SJSA1 (cell line): Measurements from ENCODE around the gene VGF. TPM values are rescaled to one million over a fixed set of nuclear protein-coding genes. Genes with fewer than 3 reads are reported as not detected.
"Not testable (repeated sequence)": the region's sequence is repeated elsewhere in the genome, so short reads cannot be mapped to it uniquely, and the experiment has no call there.

Experiments used
- DNase-seq, 2 experiments: peaks; one replicate each; pipeline ENCODE4 v3.0.0-alpha.2; 2015 to 2020; ENCODE audit warnings: low spot score in 2 of 2, low read depth in 1 of 2
- H3K27ac ChIP-seq: fragments of 250-450 bp; sonication (Bioruptor Pico); 2 replicates; pipeline ENCODE4 v1.5.1; 2020; ENCODE audit warnings: mild to moderate bottlenecking, moderate library complexity
- H3K27me3 ChIP-seq: fragments of 250-450 bp; sonication (Bioruptor Pico); replicated peaks from 2 replicates; pipeline ENCODE4 v1.5.1; 2020; ENCODE audit warnings: mild to moderate bottlenecking, moderate library complexity
- H3K36me3 ChIP-seq: fragments of 250-450 bp; sonication (Bioruptor Pico); 2 replicates; pipeline ENCODE4 v1.5.1; 2020; ENCODE audit warnings: mild to moderate bottlenecking
- H3K4me1 ChIP-seq: fragments of 250-450 bp; sonication (Bioruptor Pico); replicated peaks from 2 replicates; pipeline ENCODE4 v1.6.1; 2021; ENCODE audit warnings: mild to moderate bottlenecking
- H3K4me3 ChIP-seq: fragments of 250-450 bp; sonication (Bioruptor Pico); 2 replicates; pipeline ENCODE4 v1.5.1; 2020; ENCODE audit warnings: mild to moderate bottlenecking
- H3K9me3 ChIP-seq: fragments of 250-450 bp; sonication (Bioruptor Pico); replicated peaks from 2 replicates; pipeline ENCODE4 v1.5.1; 2020; ENCODE audit warnings: mild to moderate bottlenecking
- total RNA-seq: library from RNA; depleted of rRNA; stranded (reverse); fragments of >200 nt; shearing (Covaris generic); gene quantifications from 2 replicates; pipeline ENCODE4 v1.2.3, GENCODE V29; 2014; rRNA removed

Gene VGF
- total RNA-seq, 1 experiment from 2014 or later = not detected

- Histone ChIP-seq H3K4me3 (no peak overlapping the region), H3K36me3 (no peaks in the 10 kb centered on the region), H3K9me3 (no peaks in the 10 kb centered on the region), H3K27ac (no peak overlapping the region), H3K4me1 (peaks cover 91% of the 10 kb centered on the region), H3K27me3 (no peaks in the 10 kb centered on the region)
- no peak for DNase-seq
These were observed 45.5 kb downstream of the VGF start for GRCh38 chr7:101119876-101120275.

GRCh38 chr7:101118856-101119255 lies 46.5 kb downstream of the VGF start:
- no peaks in the 10 kb centered on the region for H3K27me3 ChIP-seq
- no peaks in the 10 kb centered on the region for H3K9me3 ChIP-seq
- H3K4me3 ChIP-seq = no peak overlapping the region
- no peak for DNase-seq
- peak overlapping the region; percentile 87 for H3K27ac ChIP-seq
- H3K4me1 ChIP-seq = peaks cover 91% of the 10 kb centered on the region
- H3K36me3 ChIP-seq = no peaks in the 10 kb centered on the region

DNA sequence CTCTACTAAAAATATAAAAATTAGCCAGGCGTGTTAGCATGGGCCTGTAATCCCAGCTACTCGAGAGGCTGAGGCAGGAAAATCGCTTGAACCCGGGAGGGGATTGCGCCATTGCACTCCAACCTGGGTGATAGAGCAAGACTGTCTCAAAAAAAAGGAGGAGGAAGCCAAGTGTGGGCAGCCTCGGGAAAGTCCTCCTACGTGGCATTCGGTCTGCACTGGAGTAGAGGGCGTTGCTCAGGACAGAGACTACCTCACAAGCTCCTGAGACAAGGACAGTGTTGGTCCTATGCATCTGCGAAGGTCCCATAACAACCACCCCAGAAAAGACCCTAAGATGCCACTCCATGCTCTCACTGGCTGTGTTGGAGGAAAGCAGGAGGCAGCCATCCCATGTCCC lies 48.5 kb downstream of the VGF start:
- no peak for DNase-seq

DNA sequence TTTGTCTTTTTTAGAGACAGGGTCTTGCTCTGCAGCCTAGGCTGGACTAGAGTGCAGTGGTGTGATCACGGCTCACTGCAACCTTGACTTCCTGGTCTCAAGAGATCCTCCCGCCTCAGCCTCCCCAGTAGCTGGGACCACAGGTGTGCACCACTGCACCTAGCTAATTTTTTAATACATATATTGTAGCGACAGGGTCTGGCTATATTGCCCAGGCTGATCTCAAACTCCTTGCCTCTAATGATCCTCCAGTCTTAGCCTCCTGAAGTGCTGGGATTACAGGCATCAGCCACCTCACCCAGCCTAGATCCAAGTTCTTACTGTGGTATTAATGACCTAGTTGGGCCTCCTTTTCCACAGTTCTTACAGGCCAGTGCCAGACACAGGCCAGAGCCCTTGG lies 50.2 kb downstream of the VGF start:
- no peak for DNase-seq
- Histone ChIP-seq H3K27me3 (no peaks in the 10 kb centered on the region), H3K4me1 (peaks cover 78% of the 10 kb centered on the region), H3K36me3 (no peaks in the 10 kb centered on the region), H3K4me3 (no peak overlapping the region), H3K9me3 (no peaks in the 10 kb centered on the region), H3K27ac (peak overlapping the region; percentile 41)

More for the DNA sequence above, 48.5 kb downstream of the VGF start:
- no peaks in the 10 kb centered on the region for H3K36me3 ChIP-seq
- H3K27me3 ChIP-seq = no peaks in the 10 kb centered on the region
- H3K9me3 ChIP-seq = no peaks in the 10 kb centered on the region
- H3K27ac ChIP-seq = peak overlapping the region; percentile 87
- no peak overlapping the region for H3K4me3 ChIP-seq
- H3K4me1 ChIP-seq = peaks cover 88% of the 10 kb centered on the region

DNA sequence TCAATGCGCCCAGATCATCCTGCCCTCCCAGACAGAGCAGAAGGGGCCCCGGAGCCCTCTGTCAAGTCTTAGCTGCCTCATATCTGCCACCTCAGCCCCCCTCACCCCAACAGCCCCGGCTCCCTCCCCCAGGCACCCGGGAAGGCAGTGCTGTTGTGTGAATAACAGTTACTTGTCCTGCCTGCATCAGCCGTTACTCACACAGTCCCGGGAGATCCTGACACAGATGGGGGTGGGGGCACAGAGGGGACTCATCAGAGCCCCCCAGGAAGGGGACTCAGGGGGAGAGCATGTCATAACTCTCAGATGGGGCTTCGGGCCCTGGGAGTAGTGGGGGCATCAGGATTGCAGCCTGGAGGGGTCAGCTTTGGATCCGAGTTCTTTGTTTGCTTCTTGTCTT lies 50.9 kb downstream of the VGF start:
- Histone ChIP-seq H3K9me3 (no peaks in the 10 kb centered on the region), H3K27ac (peak overlapping the region; percentile 41), H3K4me1 (peaks cover 71% of the 10 kb centered on the region), H3K27me3 (no peaks in the 10 kb centered on the region), H3K36me3 (no peaks in the 10 kb centered on the region), H3K4me3 (no peak overlapping the region)
- peak in 1 of 2 experiments; percentile 61 for DNase-seq

DNA sequence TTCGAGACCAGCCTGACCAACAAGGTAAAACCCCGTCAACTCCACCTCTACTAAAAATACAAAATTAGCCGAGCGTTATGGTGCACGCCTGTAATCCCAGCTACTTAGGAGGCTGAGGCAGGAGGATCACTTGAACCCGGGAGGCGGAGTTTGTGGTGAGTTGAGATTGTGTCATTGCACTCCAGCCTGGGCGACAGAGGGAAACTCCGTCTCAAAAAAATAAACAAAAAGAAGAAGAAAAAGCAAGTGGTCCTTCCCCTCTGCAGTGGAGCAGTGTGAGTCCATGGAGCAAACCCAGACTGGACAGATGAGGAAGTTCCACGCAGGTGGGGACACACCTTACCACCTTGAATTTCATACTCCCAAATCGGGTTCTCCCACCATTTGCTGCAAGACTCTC lies 51.5 kb downstream of the VGF start:
- DNase-seq = no peak
- Histone ChIP-seq H3K4me1 (peaks cover 69% of the 10 kb centered on the region), H3K9me3 (no peaks in the 10 kb centered on the region), H3K27me3 (no peaks in the 10 kb centered on the region), H3K36me3 (no peaks in the 10 kb centered on the region), H3K4me3 (no peak overlapping the region), H3K27ac (peak overlapping the region; percentile 41; the same call in 1 of the 2 replicates)

GRCh38 chr7:101113140-101113539 lies 52.2 kb downstream of the VGF start:
- H3K27ac ChIP-seq, DNase-seq, H3K4me3 ChIP-seq, H3K9me3 ChIP-seq, H3K27me3 ChIP-seq, H3K36me3 ChIP-seq: not testable (repeated sequence)
- H3K4me1 ChIP-seq = peaks cover 65% of the 10 kb centered on the region

Other genes starting within 250 kb of the VGF start
- not detected in 2 replicates for gene MUC3A, start 216.0 kb downstream of the VGF start, total RNA-seq
- not detected in 2 replicates for gene MUC12, start 196.0 kb downstream of the VGF start, total RNA-seq
- gene MUC17, start 145.5 kb downstream of the VGF start, total RNA-seq = not detected in 2 replicates
- gene TRIM56, start 80.1 kb downstream of the VGF start, total RNA-seq = 5.2 and 10.3 TPM in 2 replicates
- gene SERPINE1, start 38.5 kb downstream of the VGF start, total RNA-seq = 21.8 and 25.6 TPM in 2 replicates
- gene AP1S1, start 11.1 kb downstream of the VGF start, total RNA-seq = 98.4 and 119 TPM in 2 replicates
- gene NAT16, start 14.7 kb upstream of the VGF start, total RNA-seq = not detected in 2 replicates
- gene MOGAT3, start 35.5 kb upstream of the VGF start, total RNA-seq = not detected in 2 replicates
- gene PLOD3, start 52.0 kb upstream of the VGF start, total RNA-seq = 71.3 and 88.2 TPM in 2 replicates
- 108 and 141 TPM in 2 replicates for gene ZNHIT1, start 52.6 kb upstream of the VGF start, total RNA-seq
- gene CLDN15, start 72.2 kb upstream of the VGF start, total RNA-seq = 0.72 and 2.1 TPM in 2 replicates
- gene FIS1, start 79.5 kb upstream of the VGF start, total RNA-seq = 132 and 162 TPM in 2 replicates
- 20.9 and 50.3 TPM in 2 replicates for gene IFT22, start 156.2 kb upstream of the VGF start, total RNA-seq
- not detected in 2 replicates for gene COL26A1, start 197.3 kb upstream of the VGF start, total RNA-seq